Frontal cortex (tissue), 4 donors: ENCODE data around the gene ENTPD1. TPM values are rescaled to one million over a fixed set of nuclear protein-coding genes. Genes with fewer than 3 reads are reported as not detected.
A peak's percentile ranks its signal among the peaks of the same experiment; 100 is the strongest.
"Not testable (repeated sequence)": the region's sequence is repeated elsewhere in the genome, so short reads cannot be mapped to it uniquely, and the experiment has no call there.

ENCODE experiments used
- DNase-seq, 2 donors: peaks; one replicate each; pipeline ENCODE4 v3.0.0; 2012; ENCODE audit warnings: low spot score in 2 of 2
- FAIRE-seq: peaks from 2 replicates; lab custom pipeline; 2012; peaks lifted over from hg19 to GRCh38; lab: Jason Lieb, UNC
- total RNA-seq: library from RNA; depleted of rRNA; stranded (reverse); fragments of >200 nt; gene quantifications from one replicate; pipeline ENCODE4 v1.2.3, GENCODE V29; 2014
- donor health status: control.
- donor health status: control.
- donor health status: control.

The ENTPD1 gene
- total RNA-seq, 1 donor from 2014 or later: 6.9 TPM

GRCh38 chr10:95845411-95845810 lies 89.4 kb downstream of the ENTPD1 start:
- FAIRE-seq: no peak
- no peak for DNase-seq

GRCh38 chr10:95847007-95847406 lies 91.0 kb downstream of the ENTPD1 start:
- DNase-seq (no peak), FAIRE-seq (no peak)

- DNase-seq (no peak), FAIRE-seq (no peak)
These were observed 92.9 kb downstream of the ENTPD1 start for GRCh38 chr10:95848841-95849240.

GRCh38 chr10:95850791-95851190 lies 94.8 kb downstream of the ENTPD1 start:
- DNase-seq (no peak), FAIRE-seq (no peak)

GRCh38 chr10:95860166-95860940 lies 104.4 kb downstream of the ENTPD1 start:
- FAIRE-seq (no peak), DNase-seq (no peak)

GRCh38 chr10:95861386-95861785 lies 105.4 kb downstream of the ENTPD1 start:
- FAIRE-seq: no peak
- DNase-seq: no peak

GRCh38 chr10:95864906-95865813 lies 109.2 kb downstream of the ENTPD1 start:
- DNase-seq (peak in 1 of 2 donors; percentile 54), FAIRE-seq (no peak)

GRCh38 chr10:95865814-95866466 lies 110.0 kb downstream of the ENTPD1 start:
- DNase-seq (no peak), FAIRE-seq (no peak)

- FAIRE-seq (no peak), DNase-seq (no peak)
These were observed 110.5 kb downstream of the ENTPD1 start for GRCh38 chr10:95866467-95866842.

- FAIRE-seq: no peak
- no peak for DNase-seq
These were observed 111.9 kb downstream of the ENTPD1 start for GRCh38 chr10:95867866-95868265.

- FAIRE-seq (no peak), DNase-seq (no peak)
These were observed 116.3 kb downstream of the ENTPD1 start for GRCh38 chr10:95872158-95872711.

GRCh38 chr10:95873139-95873538 lies 117.2 kb downstream of the ENTPD1 start:
- DNase-seq: no peak
- no peak for FAIRE-seq

- DNase-seq (no peak), FAIRE-seq (no peak)
These were observed 117.7 kb downstream of the ENTPD1 start for GRCh38 chr10:95873651-95874050.

GRCh38 chr10:95874783-95875182 lies 118.8 kb downstream of the ENTPD1 start:
- DNase-seq, FAIRE-seq: not testable (repeated sequence)

- FAIRE-seq: no peak
- no peak for DNase-seq
These were observed 120.8 kb downstream of the ENTPD1 start for GRCh38 chr10:95876756-95877155.

GRCh38 chr10:95877881-95878280 lies 121.9 kb downstream of the ENTPD1 start:
- no peak for FAIRE-seq
- no peak for DNase-seq

- DNase-seq (no peak), FAIRE-seq (no peak)
These were observed 124.7 kb downstream of the ENTPD1 start for GRCh38 chr10:95880704-95881103.

- DNase-seq (no peak), FAIRE-seq (no peak)
These were observed 125.4 kb downstream of the ENTPD1 start for GRCh38 chr10:95881316-95881715.

GRCh38 chr10:95889830-95890229 lies 133.9 kb downstream of the ENTPD1 start:
- FAIRE-seq: no peak
- DNase-seq: no peak
